Measurements from ENCODE around the gene RABL6. TPM values are rescaled to one million over a fixed set of nuclear protein-coding genes. Genes with fewer than 3 reads are reported as not detected.

The RABL6 gene
- total and polyA plus RNA-seq, 5 experiments from 2014 or later = 11.6 to 74.5 (median 17.2) TPM

GRCh38 chr9:136855461-136856078 lies 47.8 kb downstream of the RABL6 start:
- Mint-ChIP-seq H3K27ac (no peak overlapping the region), H3K4me1 (peaks cover 0 to 1% (median 0%) of the 10 kb centered on the region in 4 donors), H3K4me3 (no peak overlapping the region), H3K9me3 (no peaks in the 10 kb centered on the region), H3K36me3 (peaks cover 0 to 2% (median 0%) of the 10 kb centered on the region in 3 donors), H3K27me3 (no peaks in the 10 kb centered on the region)
- peak in 1 of 10 donors; percentile 60 for DNase-seq
- POLR2A ChIA-PET = interaction anchor here (1.9 kb wide), 1 partner anchor 7 kb away, joined by 4 read pairs; no protein-coding TSS in a partner anchor
- no peak for ATAC-seq

GRCh38 chr9:136856079-136856476 lies 48.3 kb downstream of the RABL6 start:
- no peak for ATAC-seq
- H3K9me3 Mint-ChIP-seq = no peaks in the 10 kb centered on the region
- no peak overlapping the region for H3K4me3 Mint-ChIP-seq
- POLR2A ChIA-PET = interaction anchor here (1.9 kb wide), 1 partner anchor 8 kb away, joined by 4 read pairs; no protein-coding TSS in a partner anchor
- peak in 2 of 10 donors; percentile 17 to 53 for DNase-seq
- H3K27ac Mint-ChIP-seq = no peak overlapping the region
- peaks cover 0 to 1% (median 0%) of the 10 kb centered on the region in 4 donors for H3K4me1 Mint-ChIP-seq
- no peaks in the 10 kb centered on the region for H3K27me3 Mint-ChIP-seq
- H3K36me3 Mint-ChIP-seq = peaks cover 0 to 2% (median 0%) of the 10 kb centered on the region in 3 donors

GRCh38 chr9:136856541-136857141 lies 48.9 kb downstream of the RABL6 start:
- Mint-ChIP-seq H3K27ac (no peak overlapping the region), H3K9me3 (no peaks in the 10 kb centered on the region), H3K4me3 (no peak overlapping the region), H3K36me3 (peaks cover 0 to 3% (median 0%) of the 10 kb centered on the region in 3 donors), H3K27me3 (no peaks in the 10 kb centered on the region), H3K4me1 (peaks cover 0 to 1% (median 0%) of the 10 kb centered on the region in 4 donors)
- DNase-seq = peak in 1 of 10 donors; percentile 57
- POLR2A ChIA-PET = interaction anchor here (1.9 kb wide), 1 partner anchor 8 kb away, joined by 4 read pairs; no protein-coding TSS in a partner anchor
- ATAC-seq = no peak

- ATAC-seq (no peak), DNase-seq (peak in 1 of 10 donors; percentile 15)
These were observed 49.4 kb downstream of the RABL6 start for GRCh38 chr9:136857166-136857565.

GRCh38 chr9:136857581-136858412 lies 50.0 kb downstream of the RABL6 start:
- Mint-ChIP-seq H3K4me1 (peaks cover 0 to 5% (median under 1%) of the 10 kb centered on the region in 4 donors), H3K4me3 (no peak overlapping the region), H3K9me3 (no peaks in the 10 kb centered on the region), H3K27ac (no peak overlapping the region), H3K27me3 (no peaks in the 10 kb centered on the region), H3K36me3 (peaks cover 0 to 12% (median 0%) of the 10 kb centered on the region in 3 donors)
- POLR2A ChIA-PET = interaction anchor here (0.6 to 1.9 kb wide), 2 partner anchors 10 to 15 kb away, joined by 4 read pairs; no protein-coding TSS in a partner anchor
- no peak for ATAC-seq
- peak in 2 of 10 donors; percentile 16 to 51 for DNase-seq

More at GRCh38 chr9:136857166-136857565, 49.4 kb downstream of the RABL6 start:
- POLR2A ChIA-PET = interaction anchor here (0.6 to 1.9 kb wide), 2 partner anchors 9 to 16 kb away, joined by 4 read pairs; no protein-coding TSS in a partner anchor
- peaks cover 0 to 1% (median under 1%) of the 10 kb centered on the region in 4 donors for H3K4me1 Mint-ChIP-seq
- no peaks in the 10 kb centered on the region for H3K27me3 Mint-ChIP-seq
- no peak overlapping the region for H3K4me3 Mint-ChIP-seq
- H3K27ac Mint-ChIP-seq = no peak overlapping the region
- no peaks in the 10 kb centered on the region for H3K9me3 Mint-ChIP-seq
- peaks cover 0 to 6% (median 0%) of the 10 kb centered on the region in 3 donors for H3K36me3 Mint-ChIP-seq

- H3K4me1 Mint-ChIP-seq = peaks cover 0 to 5% (median under 1%) of the 10 kb centered on the region in 4 donors
- no peak overlapping the region for H3K4me3 Mint-ChIP-seq
- ATAC-seq (peak in 1 of 2 donors; percentile 6), DNase-seq (peak in 1 of 10 donors; percentile 54)
- H3K27me3 Mint-ChIP-seq = no peaks in the 10 kb centered on the region
- POLR2A ChIA-PET = no interaction called here
- H3K27ac Mint-ChIP-seq = no peak overlapping the region
- H3K36me3 Mint-ChIP-seq = peaks cover 0 to 19% (median 0%) of the 10 kb centered on the region in 3 donors
- no peaks in the 10 kb centered on the region for H3K9me3 Mint-ChIP-seq
These were observed 50.7 kb downstream of the RABL6 start for GRCh38 chr9:136858452-136858843.

GRCh38 chr9:136858844-136859757 lies 51.4 kb downstream of the RABL6 start:
- Mint-ChIP-seq H3K36me3 (peaks cover 0 to 25% (median 0%) of the 10 kb centered on the region in 3 donors), H3K4me3 (no peak overlapping the region), H3K27me3 (no peaks in the 10 kb centered on the region), H3K4me1 (peaks cover 1 to 6% (median 6%) of the 10 kb centered on the region in 4 donors), H3K27ac (no peak overlapping the region), H3K9me3 (no peaks in the 10 kb centered on the region)
- ATAC-seq = no peak
- POLR2A ChIA-PET = interaction anchor here (1.2 kb wide), 1 partner anchor 27 kb away, joined by 3 read pairs; the partner anchor contains the start of gene TRAF2
- DNase-seq = peak in 1 of 10 donors; percentile 60

- DNase-seq = peak in 1 of 10 donors; percentile 9
- Mint-ChIP-seq H3K36me3 (peaks cover 0 to 26% (median 0%) of the 10 kb centered on the region in 3 donors), H3K9me3 (no peaks in the 10 kb centered on the region), H3K27me3 (no peaks in the 10 kb centered on the region), H3K27ac (peak overlapping the region in 1 of 10 donors; percentile 80), H3K4me1 (peaks cover 4 to 19% (median 14%) of the 10 kb centered on the region in 4 donors), H3K4me3 (peak overlapping the region in 1 of 10 donors; percentile 41)
- POLR2A ChIA-PET = interaction anchor here (0.5 to 1.3 kb wide), 5 partner anchors 10 to 267 kb away, joined by 3 to 4 read pairs (median 3); partner anchors contain the start of gene TRAF2
- no peak for ATAC-seq
These were observed 52.8 kb downstream of the RABL6 start for GRCh38 chr9:136860529-136860928.

- ATAC-seq (no peak), DNase-seq (peak in 1 of 10 donors; percentile 55)
- H3K27ac Mint-ChIP-seq = peak overlapping the region in 1 of 10 donors; percentile 8
- no peak overlapping the region for H3K4me3 Mint-ChIP-seq
- no peaks in the 10 kb centered on the region for H3K9me3 Mint-ChIP-seq
- H3K4me1 Mint-ChIP-seq = peaks cover 4 to 22% (median 14%) of the 10 kb centered on the region in 4 donors
- H3K36me3 Mint-ChIP-seq = peaks cover 0 to 26% (median 0%) of the 10 kb centered on the region in 3 donors
- no peaks in the 10 kb centered on the region for H3K27me3 Mint-ChIP-seq
- POLR2A ChIA-PET = interaction anchor here (0.5 to 1.3 kb wide), 6 partner anchors 9 to 267 kb away, joined by 3 to 6 read pairs (median 3); partner anchors contain the start of gene TRAF2
These were observed 53.5 kb downstream of the RABL6 start for GRCh38 chr9:136860933-136861873.

GRCh38 chr9:136861874-136862457 lies 54.2 kb downstream of the RABL6 start:
- ATAC-seq (no peak), DNase-seq (peak in 1 of 10 donors; percentile 32)
- Mint-ChIP-seq H3K4me1 (peaks cover 4 to 23% (median 14%) of the 10 kb centered on the region in 4 donors), H3K27ac (no peak overlapping the region), H3K27me3 (no peaks in the 10 kb centered on the region), H3K4me3 (no peak overlapping the region), H3K9me3 (no peaks in the 10 kb centered on the region), H3K36me3 (peaks cover 0 to 26% (median 0%) of the 10 kb centered on the region in 3 donors)
- POLR2A ChIA-PET = no interaction called here
